A673 (cell line): Measurements from ENCODE around the gene OR10AD1. TPM values are rescaled to one million over a fixed set of nuclear protein-coding genes. Genes with fewer than 3 reads are reported as not detected.
A peak's percentile ranks its signal among the peaks of the same experiment; 100 is the strongest.

Experiments used
- BruUV-seq: library from RNA; stranded (reverse); fragments of 400-500 nt; replicated peaks from 2 replicates; lab custom pipeline; 2021; lab: Mats Ljungman, UMichigan
- CTCF ChIA-PET: fragments of 300-600 bp; sonication (Branson Sonifier 250); formaldehyde crosslinking; loops from one replicate; lab custom pipeline; 2022; ENCODE audit warnings: antibody characterized with exemption; lab: Charles Lee
- POLR2A ChIA-PET: fragments of 300-600 bp; sonication (Branson Sonifier 250); formaldehyde crosslinking; loops from one replicate; lab custom pipeline; 2022; ENCODE audit warnings: antibody characterized with exemption; ENCODE audit not compliant: low non-redundant PET; lab: Charles Lee
- DNase-seq: peaks from one replicate; pipeline ENCODE4 v3.0.0-alpha.2; 2015; ENCODE audit warnings: low spot score
- H3K27ac ChIP-seq: fragments of 200-600 bp; sonication (generic); 2 replicates; pipeline ENCODE4 v1.5.1; 2016; ENCODE audit warnings: mixed run types, low read depth, mild to moderate bottlenecking, mixed read lengths, antibody characterized with exemption, low read length; ENCODE audit not compliant: poor library complexity, severe bottlenecking
- H3K27me3 ChIP-seq: fragments of 200-600 bp; sonication (generic); replicated peaks from 2 replicates; pipeline ENCODE4 v1.6.1; 2017; ENCODE audit warnings: mixed run types, low read depth, mild to moderate bottlenecking, mixed read lengths, antibody characterized with exemption, low read length; ENCODE audit not compliant: insufficient read depth, poor library complexity
- H3K36me3 ChIP-seq: fragments of 200-600 bp; sonication (generic); 2 replicates; pipeline ENCODE4 v1.6.1; 2016; ENCODE audit warnings: mixed run types, mild to moderate bottlenecking, mixed read lengths, antibody characterized with exemption, low read length; ENCODE audit not compliant: insufficient read depth, poor library complexity, severe bottlenecking
- H3K4me1 ChIP-seq: fragments of 200-600 bp; sonication (generic); 2 replicates; pipeline ENCODE4 v1.6.1; 2017; ENCODE audit warnings: mixed run types, mild to moderate bottlenecking, mixed read lengths, antibody characterized with exemption, low read length; ENCODE audit not compliant: insufficient read depth, poor library complexity, severe bottlenecking
- H3K4me3 ChIP-seq: fragments of 200-600 bp; sonication (generic); 2 replicates; pipeline ENCODE4 v1.5.1; 2016; ENCODE audit warnings: low read depth, mixed run types, mild to moderate bottlenecking, mixed read lengths, low read length; ENCODE audit not compliant: poor library complexity, severe bottlenecking
- H3K9me3 ChIP-seq: fragments of 200-600 bp; sonication (generic); 2 replicates; pipeline ENCODE4 v1.6.1; 2016; ENCODE audit warnings: mixed run types, low read depth, mild to moderate bottlenecking, mixed read lengths, antibody characterized with exemption, low read length; ENCODE audit not compliant: poor library complexity, severe bottlenecking
- CTCF ChIP-seq: fragments of 300-800, 200-600 bp; sonication (generic); conservative IDR thresholded peaks from 2 replicates; pipeline ENCODE4 v1.5.1; 2017; ENCODE audit warnings: low read depth, mild to moderate bottlenecking, antibody characterized with exemption, low read length, moderate library complexity, mixed read lengths
- EZH2 ChIP-seq: fragments of 200-600 bp; sonication (generic); IDR thresholded peaks from 2 replicates; pipeline ENCODE4 v1.6.1; 2017; ENCODE audit warnings: borderline replicate concordance, low read depth, mild to moderate bottlenecking, mixed read lengths, antibody characterized with exemption, low read length; ENCODE audit not compliant: poor library complexity, severe bottlenecking
- intact Hi-C: fragments of 100-400 bp; cut with micrococcal nuclease; formaldehyde crosslinking; loops from one replicate; pipeline ENCODE4 v1.10.0; 2022; ENCODE audit not compliant: unreplicated experiment
- total RNA-seq: library from RNA; stranded (reverse); gene quantifications from 2 replicates; pipeline ENCODE4 v1.2.3, GENCODE V29; 2021

OR10AD1 gene
- total RNA-seq, 1 experiment from 2014 or later: not detected

GRCh38 chr12:48189331-48190125 lies 13.6 kb downstream of the OR10AD1 start:
- TF ChIP-seq EZH2 (no peak), CTCF (peak; percentile 86)
- CTCF ChIA-PET: interaction anchor here (1.7 kb wide), 1 partner anchor 429 kb away, joined by 7 read pairs; no protein-coding TSS in a partner anchor
- H3K36me3 ChIP-seq: no peaks in the 10 kb centered on the region
- POLR2A ChIA-PET: no interaction called here
- no peak overlapping the region for H3K27ac ChIP-seq
- peaks cover 18% of the 10 kb centered on the region for H3K4me1 ChIP-seq
- H3K4me3 ChIP-seq: no peak overlapping the region
- intact Hi-C loops: loop anchor here (10.0 kb wide), 4 partner anchors 185 to 425 kb away; partner anchors contain the start of genes COL2A1 and TMEM106C
- DNase-seq: peak; percentile 85
- H3K27me3 ChIP-seq: peaks cover 2% of the 10 kb centered on the region
- no peaks in the 10 kb centered on the region for H3K9me3 ChIP-seq
- no TSS peak for BruUV-seq

- Histone ChIP-seq H3K27me3 (peaks cover 10% of the 10 kb centered on the region), H3K9me3 (no peaks in the 10 kb centered on the region), H3K4me3 (no peak overlapping the region), H3K4me1 (peaks cover 22% of the 10 kb centered on the region), H3K36me3 (no peaks in the 10 kb centered on the region), H3K27ac (no peak overlapping the region)
- intact Hi-C loops: loop anchor here (10.0 kb wide), 4 partner anchors 183 to 427 kb away; partner anchors contain the start of genes COL2A1 and TMEM106C
- ChIA-PET CTCF (no interaction called here), POLR2A (no interaction called here)
- BruUV-seq: no TSS peak
- TF ChIP-seq CTCF: no peak
- no peak for TF ChIP-seq EZH2
- no peak for DNase-seq
Observed at GRCh38 chr12:48187916-48188695, 15.0 kb downstream of the OR10AD1 start.

- DNase-seq: peak; percentile 80
- H3K9me3 ChIP-seq: no peaks in the 10 kb centered on the region
- TF ChIP-seq CTCF (no peak), EZH2 (no peak)
- no peaks in the 10 kb centered on the region for H3K36me3 ChIP-seq
- H3K4me3 ChIP-seq: peak overlapping the region; percentile 67
- H3K27ac ChIP-seq: peak overlapping the region; percentile 75
- ChIA-PET CTCF (interaction anchor here (1.0 kb wide), 1 partner anchor 243 kb away, joined by 3 read pairs; no protein-coding TSS in a partner anchor), POLR2A (no interaction called here)
- peaks cover 30% of the 10 kb centered on the region for H3K4me1 ChIP-seq
- intact Hi-C loops: loop anchor here (10.0 kb wide), 4 partner anchors 181 to 429 kb away; partner anchors contain the start of genes COL2A1 and TMEM106C
- H3K27me3 ChIP-seq: peaks cover 15% of the 10 kb centered on the region
- BruUV-seq: no TSS peak
Observed at GRCh38 chr12:48185181-48185919, 17.7 kb downstream of the OR10AD1 start.
